Thyroid gland (tissue), 4 donors: ENCODE data around the gene TMEM82.

Source experiments
- CTCF ChIP-seq, 6 experiments: fragments of 200-600 bp in 3 of 6; fragments of 450-650 bp in 3 of 6; sonication (generic) in 3 of 6; IDR thresholded peaks; one replicate each; pipeline ENCODE4 v1.5.1; 2016 to 2019; ENCODE audit warnings: antibody characterized with exemption in 6 of 6, mild to moderate bottlenecking in 2 of 6, inconsistent platforms in 1 of 6, moderate library complexity in 1 of 6
- POLR2A ChIP-seq, 2 donors: fragments of 450-650 bp; IDR thresholded peaks; one replicate each; pipeline ENCODE4 v1.6.1; 2017; ENCODE audit warnings: antibody characterized with exemption in 2 of 2, mild to moderate bottlenecking in 2 of 2, moderate library complexity in 1 of 2

GRCh38 chr1:15761366-15762128 lies 19.2 kb downstream of the TMEM82 start:
- TF ChIP-seq CTCF (IDR thresholded peaks at IDR 0.05) (no peak), POLR2A (IDR thresholded peaks at IDR 0.05) (no peak)
